ENCODE data around the gene IFRD2.
A peak's percentile ranks its signal among the peaks of the same experiment; 100 is the strongest.
"Not testable (repeated sequence)": the region's sequence is repeated elsewhere in the genome, so short reads cannot be mapped to it uniquely, and the experiment has no call there.

IFRD2 gene

GRCh38 chr3:50264964-50265485 is 27.2 kb downstream of the IFRD2 start:
- no peak for DNase-seq (ENCODE audit: low read depth)

- DNase-seq (ENCODE audit: low read depth): peak; percentile 81
Measured at GRCh38 chr3:50264383-50264963, 27.8 kb downstream of the IFRD2 start.

GRCh38 chr3:50263478-50264382 is 28.5 kb downstream of the IFRD2 start:
- DNase-seq (ENCODE audit: low read depth): no peak

- DNase-seq (ENCODE audit: low read depth): no peak
Measured at GRCh38 chr3:50262778-50263177, 29.5 kb downstream of the IFRD2 start.

- not testable (repeated sequence) for DNase-seq (ENCODE audit: low read depth)
Measured at GRCh38 chr3:50262200-50262599, 30.0 kb downstream of the IFRD2 start.

GRCh38 chr3:50261505-50261904 is 30.7 kb downstream of the IFRD2 start:
- no peak for DNase-seq (ENCODE audit: low read depth)

- DNase-seq (ENCODE audit: low read depth): no peak
Measured at GRCh38 chr3:50260942-50261441, 31.2 kb downstream of the IFRD2 start.

GRCh38 chr3:50260027-50260941 is 31.9 kb downstream of the IFRD2 start:
- peak; percentile 76 for DNase-seq (ENCODE audit: low read depth)

GRCh38 chr3:50259432-50260026 is 32.7 kb downstream of the IFRD2 start:
- DNase-seq (ENCODE audit: low read depth): no peak

GRCh38 chr3:50258979-50259378 is 33.2 kb downstream of the IFRD2 start:
- DNase-seq (ENCODE audit: low read depth): no peak

- no peak for DNase-seq (ENCODE audit: low read depth)
Measured at GRCh38 chr3:50258029-50258680, 34.1 kb downstream of the IFRD2 start.

- DNase-seq (ENCODE audit: low read depth): no peak
Measured at GRCh38 chr3:50256978-50257890, 35.0 kb downstream of the IFRD2 start.

- DNase-seq (ENCODE audit: low read depth): no peak
Measured at GRCh38 chr3:50255251-50255615, 37.0 kb downstream of the IFRD2 start.

GRCh38 chr3:50254577-50255250 is 37.5 kb downstream of the IFRD2 start:
- DNase-seq (ENCODE audit: low read depth): no peak

GRCh38 chr3:50251220-50251619 is 41.0 kb downstream of the IFRD2 start:
- DNase-seq (ENCODE audit: low read depth): peak; percentile 71

GRCh38 chr3:50250514-50250913 is 41.7 kb downstream of the IFRD2 start:
- DNase-seq (ENCODE audit: low read depth): no peak

GRCh38 chr3:50249457-50249856 is 42.8 kb downstream of the IFRD2 start:
- DNase-seq (ENCODE audit: low read depth): no peak

- no peak for DNase-seq (ENCODE audit: low read depth)
Measured at GRCh38 chr3:50248387-50248786, 43.8 kb downstream of the IFRD2 start.

GRCh38 chr3:50246517-50246954 is 45.7 kb downstream of the IFRD2 start:
- peak; percentile 77 for DNase-seq (ENCODE audit: low read depth)
